HG03045 (cell line): ENCODE measurements around the gene CREB3L2.
"Not testable (repeated sequence)": the region's sequence is repeated elsewhere in the genome, so short reads cannot be mapped to it uniquely, and the experiment has no call there.

Experiments used
- ATAC-seq: cut with Tn5 transposase; IDR thresholded peaks from one replicate; pipeline ENCODE4 v1.9.1; 2021; ENCODE audit warnings: mild to moderate bottlenecking, moderate library complexity; ENCODE audit not compliant: unreplicated experiment

CREB3L2 gene

GRCh38 chr7:137935884-137936508, 65.9 kb downstream of the CREB3L2 start:
- no peak for ATAC-seq

- peak; percentile 69 for ATAC-seq
Observed at GRCh38 chr7:137934941-137935883, 66.7 kb downstream of the CREB3L2 start.

GRCh38 chr7:137934176-137934826, 67.6 kb downstream of the CREB3L2 start:
- no peak for ATAC-seq

GRCh38 chr7:137933270-137934017, 68.4 kb downstream of the CREB3L2 start:
- ATAC-seq: no peak

- ATAC-seq: no peak
Observed at GRCh38 chr7:137932881-137933269, 69.0 kb downstream of the CREB3L2 start.

- ATAC-seq: no peak
Observed at GRCh38 chr7:137931823-137932222, 70.1 kb downstream of the CREB3L2 start.

- no peak for ATAC-seq
Observed at GRCh38 chr7:137930581-137930980, 71.3 kb downstream of the CREB3L2 start.

- no peak for ATAC-seq
Observed at GRCh38 chr7:137928626-137929025, 73.3 kb downstream of the CREB3L2 start.

GRCh38 chr7:137927386-137927785, 74.5 kb downstream of the CREB3L2 start:
- ATAC-seq: no peak

- ATAC-seq: not testable (repeated sequence)
Observed at GRCh38 chr7:137926206-137926605, 75.7 kb downstream of the CREB3L2 start.

- ATAC-seq: no peak
Observed at GRCh38 chr7:137925754-137926153, 76.1 kb downstream of the CREB3L2 start.

- no peak for ATAC-seq
Observed at GRCh38 chr7:137925091-137925490, 76.8 kb downstream of the CREB3L2 start.

- ATAC-seq: no peak
Observed at GRCh38 chr7:137923380-137923779, 78.5 kb downstream of the CREB3L2 start.

- ATAC-seq: no peak
Observed at GRCh38 chr7:137920637-137921399, 81.1 kb downstream of the CREB3L2 start.

GRCh38 chr7:137919987-137920386, 81.9 kb downstream of the CREB3L2 start:
- ATAC-seq: no peak

- no peak for ATAC-seq
Observed at GRCh38 chr7:137916980-137917645, 84.8 kb downstream of the CREB3L2 start.

- ATAC-seq: no peak
Observed at GRCh38 chr7:137916564-137916963, 85.3 kb downstream of the CREB3L2 start.

GRCh38 chr7:137915266-137915665, 86.6 kb downstream of the CREB3L2 start:
- no peak for ATAC-seq

GRCh38 chr7:137913985-137914384, 87.9 kb downstream of the CREB3L2 start:
- ATAC-seq: no peak

GRCh38 chr7:137909042-137909441, 92.8 kb downstream of the CREB3L2 start:
- no peak for ATAC-seq
